SJSA1 (cell line): ENCODE measurements around the gene CEP126. TPM values are rescaled to one million over a fixed set of nuclear protein-coding genes. Genes with fewer than 3 reads are reported as not detected.
"Not testable (repeated sequence)": the region's sequence is repeated elsewhere in the genome, so short reads cannot be mapped to it uniquely, and the experiment has no call there.

Source experiments
- DNase-seq, 2 experiments: peaks; one replicate each; pipeline ENCODE4 v3.0.0-alpha.2; 2015 to 2020; ENCODE audit warnings: low spot score in 2 of 2, low read depth in 1 of 2
- H3K27ac ChIP-seq: fragments of 250-450 bp; sonication (Bioruptor Pico); 2 replicates; pipeline ENCODE4 v1.5.1; 2020; ENCODE audit warnings: mild to moderate bottlenecking, moderate library complexity
- H3K27me3 ChIP-seq: fragments of 250-450 bp; sonication (Bioruptor Pico); replicated peaks from 2 replicates; pipeline ENCODE4 v1.5.1; 2020; ENCODE audit warnings: mild to moderate bottlenecking, moderate library complexity
- H3K36me3 ChIP-seq: fragments of 250-450 bp; sonication (Bioruptor Pico); 2 replicates; pipeline ENCODE4 v1.5.1; 2020; ENCODE audit warnings: mild to moderate bottlenecking
- H3K4me1 ChIP-seq: fragments of 250-450 bp; sonication (Bioruptor Pico); replicated peaks from 2 replicates; pipeline ENCODE4 v1.6.1; 2021; ENCODE audit warnings: mild to moderate bottlenecking
- H3K4me3 ChIP-seq: fragments of 250-450 bp; sonication (Bioruptor Pico); 2 replicates; pipeline ENCODE4 v1.5.1; 2020; ENCODE audit warnings: mild to moderate bottlenecking
- H3K9me3 ChIP-seq: fragments of 250-450 bp; sonication (Bioruptor Pico); replicated peaks from 2 replicates; pipeline ENCODE4 v1.5.1; 2020; ENCODE audit warnings: mild to moderate bottlenecking
- total RNA-seq: library from RNA; depleted of rRNA; stranded (reverse); fragments of >200 nt; shearing (Covaris generic); gene quantifications from 2 replicates; pipeline ENCODE4 v1.2.3, GENCODE V29; 2014

The CEP126 gene
- total RNA-seq, 1 experiment from 2014 or later = 0.21 TPM

- no peak for DNase-seq
- Histone ChIP-seq H3K27ac (no peak overlapping the region), H3K36me3 (no peaks in the 10 kb centered on the region), H3K9me3 (no peaks in the 10 kb centered on the region), H3K27me3 (no peaks in the 10 kb centered on the region), H3K4me1 (no peaks in the 10 kb centered on the region), H3K4me3 (no peak overlapping the region)
These were observed 40.5 kb downstream of the CEP126 start for GRCh38 chr11:101955278-101955677.

- no peak overlapping the region for H3K4me3 ChIP-seq
- DNase-seq = no peak
- no peaks in the 10 kb centered on the region for H3K36me3 ChIP-seq
- H3K27ac ChIP-seq = no peak overlapping the region
- H3K9me3 ChIP-seq = no peaks in the 10 kb centered on the region
- no peaks in the 10 kb centered on the region for H3K4me1 ChIP-seq
- H3K27me3 ChIP-seq = no peaks in the 10 kb centered on the region
These were observed 40.9 kb downstream of the CEP126 start for GRCh38 chr11:101955701-101956100.

- DNase-seq = no peak
- H3K4me1 ChIP-seq = no peaks in the 10 kb centered on the region
- no peaks in the 10 kb centered on the region for H3K27me3 ChIP-seq
- H3K9me3 ChIP-seq = no peaks in the 10 kb centered on the region
- H3K36me3 ChIP-seq = no peaks in the 10 kb centered on the region
- H3K4me3 ChIP-seq = no peak overlapping the region
- no peak overlapping the region for H3K27ac ChIP-seq
These were observed 45.4 kb downstream of the CEP126 start for GRCh38 chr11:101960231-101960630.

DNA sequence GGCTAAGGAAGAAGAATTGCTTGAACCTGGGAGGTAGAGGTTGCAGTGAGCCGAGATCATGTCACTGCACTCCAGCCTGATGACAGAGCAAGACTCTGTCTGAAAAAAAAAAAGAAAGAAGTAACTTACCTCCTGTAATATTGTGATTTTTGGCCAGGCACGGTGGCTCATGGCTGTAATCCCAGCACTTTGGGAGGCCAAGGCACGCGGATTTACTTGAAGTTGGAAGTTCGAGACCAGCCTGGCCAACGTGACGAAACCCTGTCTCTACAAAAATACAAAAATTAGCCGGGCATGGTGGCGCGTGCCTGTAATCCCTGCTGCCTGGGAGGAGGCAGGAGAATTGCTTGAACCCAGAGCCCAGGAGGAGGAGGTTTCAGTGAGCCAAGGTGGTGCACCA is 49.4 kb downstream of the CEP126 start:
- not testable (repeated sequence) for H3K4me3 ChIP-seq, H3K27me3 ChIP-seq, H3K27ac ChIP-seq, H3K4me1 ChIP-seq, H3K9me3 ChIP-seq, DNase-seq, H3K36me3 ChIP-seq

- DNase-seq = no peak
- Histone ChIP-seq H3K36me3 (no peaks in the 10 kb centered on the region), H3K27me3 (no peaks in the 10 kb centered on the region)
These were observed 59.4 kb downstream of the CEP126 start for GRCh38 chr11:101974255-101974654.

GRCh38 chr11:101974771-101975170 is 60.0 kb downstream of the CEP126 start:
- Histone ChIP-seq H3K27me3 (no peaks in the 10 kb centered on the region), H3K4me3 (no peak overlapping the region), H3K27ac (no peak overlapping the region), H3K36me3 (no peaks in the 10 kb centered on the region), H3K4me1 (no peaks in the 10 kb centered on the region), H3K9me3 (no peaks in the 10 kb centered on the region)
- DNase-seq = no peak

More at GRCh38 chr11:101974255-101974654, 59.4 kb downstream of the CEP126 start:
- H3K4me1 ChIP-seq = no peaks in the 10 kb centered on the region
- H3K4me3 ChIP-seq = no peak overlapping the region
- no peaks in the 10 kb centered on the region for H3K9me3 ChIP-seq
- no peak overlapping the region for H3K27ac ChIP-seq

GRCh38 chr11:101975734-101976133 is 60.9 kb downstream of the CEP126 start:
- no peak overlapping the region for H3K4me3 ChIP-seq
- no peaks in the 10 kb centered on the region for H3K4me1 ChIP-seq
- no peak for DNase-seq
- no peak overlapping the region for H3K27ac ChIP-seq
- no peaks in the 10 kb centered on the region for H3K36me3 ChIP-seq
- no peaks in the 10 kb centered on the region for H3K9me3 ChIP-seq
- H3K27me3 ChIP-seq = no peaks in the 10 kb centered on the region

GRCh38 chr11:101987370-101987769 is 72.6 kb downstream of the CEP126 start:
- no peak for DNase-seq
- Histone ChIP-seq H3K4me3 (no peak overlapping the region), H3K36me3 (no peaks in the 10 kb centered on the region), H3K4me1 (no peaks in the 10 kb centered on the region), H3K27me3 (no peaks in the 10 kb centered on the region), H3K9me3 (no peaks in the 10 kb centered on the region), H3K27ac (no peak overlapping the region)

GRCh38 chr11:101993172-101993571 is 78.4 kb downstream of the CEP126 start:
- Histone ChIP-seq H3K9me3 (no peaks in the 10 kb centered on the region), H3K4me1 (no peaks in the 10 kb centered on the region), H3K27ac (no peak overlapping the region), H3K36me3 (no peaks in the 10 kb centered on the region), H3K4me3 (no peak overlapping the region), H3K27me3 (no peaks in the 10 kb centered on the region)
- no peak for DNase-seq

DNA sequence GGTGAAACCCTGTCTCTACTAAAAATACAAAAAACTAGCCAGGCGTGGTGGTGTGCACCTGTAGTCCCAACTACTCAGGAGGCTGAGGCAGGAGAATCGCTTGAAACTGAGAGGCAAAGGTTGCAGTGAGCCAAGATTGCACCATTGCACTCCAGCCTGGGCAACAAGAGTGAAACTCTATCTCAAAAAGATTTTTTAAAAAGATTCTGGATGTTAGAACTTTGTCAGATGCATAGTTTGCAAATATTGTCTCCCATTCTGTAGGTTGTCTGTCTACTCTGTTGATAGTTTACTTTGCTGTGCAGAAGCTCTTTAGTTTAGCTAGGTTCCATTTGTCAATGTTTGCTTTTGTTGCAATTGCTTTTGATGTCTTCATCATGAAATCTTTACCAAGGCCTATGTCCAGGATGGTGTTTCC is 79.3 kb downstream of the CEP126 start:
- not testable (repeated sequence) for H3K4me1 ChIP-seq, H3K27me3 ChIP-seq, H3K27ac ChIP-seq, H3K36me3 ChIP-seq, DNase-seq, H3K9me3 ChIP-seq, H3K4me3 ChIP-seq

- Histone ChIP-seq H3K27me3 (no peaks in the 10 kb centered on the region), H3K4me1 (no peaks in the 10 kb centered on the region), H3K4me3 (no peak overlapping the region), H3K36me3 (no peaks in the 10 kb centered on the region), H3K27ac (no peak overlapping the region), H3K9me3 (no peaks in the 10 kb centered on the region)
- no peak for DNase-seq
These were observed 81.3 kb downstream of the CEP126 start for GRCh38 chr11:101996111-101996510.

GRCh38 chr11:102001657-102002338 is 87.0 kb downstream of the CEP126 start:
- Histone ChIP-seq H3K9me3 (no peaks in the 10 kb centered on the region), H3K27me3 (no peaks in the 10 kb centered on the region), H3K4me3 (no peak overlapping the region), H3K4me1 (no peaks in the 10 kb centered on the region), H3K27ac (no peak overlapping the region), H3K36me3 (no peaks in the 10 kb centered on the region)
- no peak for DNase-seq

GRCh38 chr11:102004220-102004619 is 89.4 kb downstream of the CEP126 start:
- no peaks in the 10 kb centered on the region for H3K36me3 ChIP-seq
- H3K9me3 ChIP-seq = no peaks in the 10 kb centered on the region
- no peak overlapping the region for H3K4me3 ChIP-seq
- H3K27me3 ChIP-seq = no peaks in the 10 kb centered on the region
- DNase-seq = no peak
- 0 out of 2 replicates have a peak, but pooled peaks cover 4% of the 10 kb centered on the region for H3K4me1 ChIP-seq
- no peak overlapping the region for H3K27ac ChIP-seq

DNA sequence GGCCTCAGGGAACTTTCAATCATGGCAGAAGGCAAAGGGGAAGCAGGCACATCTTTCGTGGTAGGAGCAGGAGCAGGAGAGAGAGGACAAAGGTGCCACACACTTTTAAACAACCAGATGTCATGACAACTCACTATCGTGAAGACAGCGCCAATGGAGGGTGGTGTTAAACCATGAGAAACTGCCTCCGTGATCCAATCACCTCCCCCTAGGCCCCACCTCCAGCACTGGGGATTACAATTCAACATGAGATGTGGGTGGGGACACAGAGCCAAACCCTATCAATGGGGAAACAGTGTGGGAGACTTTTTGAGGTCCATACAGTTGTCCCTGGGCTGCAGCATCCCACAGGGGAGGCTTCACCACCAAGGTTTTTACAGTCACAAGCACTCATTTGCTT is 90.5 kb downstream of the CEP126 start:
- peaks cover 9% of the 10 kb centered on the region for H3K4me1 ChIP-seq
- no peak overlapping the region for H3K4me3 ChIP-seq
- DNase-seq = no peak
- no peaks in the 10 kb centered on the region for H3K36me3 ChIP-seq
- H3K27ac ChIP-seq = no peak overlapping the region
- H3K9me3 ChIP-seq = no peaks in the 10 kb centered on the region
- no peaks in the 10 kb centered on the region for H3K27me3 ChIP-seq
